Fibroblast of peridontal ligament (primary cell): ENCODE results near the gene ZC3H10.
"Not testable (repeated sequence)": the region's sequence is repeated elsewhere in the genome, so short reads cannot be mapped to it uniquely, and the experiment has no call there.

Experiments used
- DNase-seq: peaks from one replicate; pipeline ENCODE4 v3.0.0-alpha.2; 2010; ENCODE audit errors: extremely low read depth

The ZC3H10 gene, protein sequence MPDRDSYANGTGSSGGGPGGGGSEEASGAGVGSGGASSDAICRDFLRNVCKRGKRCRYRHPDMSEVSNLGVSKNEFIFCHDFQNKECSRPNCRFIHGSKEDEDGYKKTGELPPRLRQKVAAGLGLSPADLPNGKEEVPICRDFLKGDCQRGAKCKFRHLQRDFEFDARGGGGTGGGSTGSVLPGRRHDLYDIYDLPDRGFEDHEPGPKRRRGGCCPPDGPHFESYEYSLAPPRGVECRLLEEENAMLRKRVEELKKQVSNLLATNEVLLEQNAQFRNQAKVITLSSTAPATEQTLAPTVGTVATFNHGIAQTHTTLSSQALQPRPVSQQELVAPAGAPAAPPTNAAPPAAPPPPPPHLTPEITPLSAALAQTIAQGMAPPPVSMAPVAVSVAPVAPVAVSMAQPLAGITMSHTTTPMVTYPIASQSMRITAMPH

DNA sequence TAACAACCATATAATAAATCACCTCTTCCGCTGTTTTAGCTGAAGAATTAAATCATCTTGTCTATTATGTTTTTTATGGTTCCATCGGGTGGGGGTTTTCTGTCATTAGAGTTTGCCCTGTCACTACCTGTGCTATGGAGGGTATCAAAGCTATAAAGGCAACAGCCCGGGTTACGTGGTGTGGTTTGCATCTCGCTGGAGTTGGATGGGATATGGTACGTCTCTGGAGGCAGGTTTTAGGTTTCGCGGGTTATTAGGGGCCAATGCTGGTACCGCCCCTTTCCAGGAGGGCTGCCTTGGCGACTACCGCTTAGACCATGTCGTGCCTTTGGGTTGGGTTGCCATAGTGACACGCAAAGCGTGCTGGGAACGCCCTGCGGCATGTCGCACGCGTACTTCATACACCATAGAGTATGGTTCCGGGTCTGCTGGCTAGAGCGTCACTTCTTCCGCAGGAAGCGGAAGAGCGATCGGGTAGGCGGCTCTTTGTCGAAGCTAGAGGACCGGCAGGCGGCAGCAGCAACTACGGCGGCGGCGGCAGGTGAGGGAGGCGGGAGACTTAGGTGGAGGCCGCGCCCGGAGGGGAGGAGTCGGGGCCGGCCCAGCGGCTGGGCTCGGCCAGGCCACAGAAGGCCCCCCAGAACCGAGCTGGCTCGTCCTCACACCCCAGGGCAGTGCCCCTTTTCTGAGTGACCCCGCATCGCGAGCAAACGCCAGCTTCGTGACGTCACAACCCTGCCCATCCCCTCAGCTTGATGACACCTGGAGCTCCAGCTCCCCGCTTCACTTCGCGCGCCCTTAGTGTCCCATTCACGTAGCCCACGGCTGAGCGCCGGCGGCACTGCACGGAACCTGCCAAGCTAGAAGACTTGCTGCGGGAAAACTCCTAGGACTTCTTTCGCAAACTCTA lies at the start of gene ZC3H10:
TSS of gene ZC3H10 (plus strand) at position 489 of the 910 bp plus-strand sequence. CDS start 2,297 bp downstream, outside the sequence.
- DNase-seq = peak; percentile 99

DNA sequence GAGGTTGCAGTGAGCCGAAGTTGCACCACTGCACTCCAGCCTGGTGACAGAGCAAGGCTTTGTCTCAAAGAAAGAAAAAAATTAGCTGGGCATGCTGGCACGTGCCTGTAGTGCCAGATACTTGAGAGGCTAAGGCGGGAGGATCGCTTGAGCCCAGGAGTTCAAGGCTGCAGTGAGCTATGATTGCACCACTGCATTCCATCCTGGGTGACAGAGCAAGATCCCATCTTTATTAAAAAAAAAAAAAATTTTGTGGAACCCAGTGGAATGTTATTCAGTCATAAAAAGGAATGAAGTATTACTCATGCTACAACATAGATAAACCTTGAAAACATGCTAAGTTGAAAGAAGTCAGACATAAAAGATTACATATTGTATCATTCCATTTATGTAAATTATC lies 46.4 kb upstream of the ZC3H10 start:
- peak; percentile 26 for DNase-seq

DNA sequence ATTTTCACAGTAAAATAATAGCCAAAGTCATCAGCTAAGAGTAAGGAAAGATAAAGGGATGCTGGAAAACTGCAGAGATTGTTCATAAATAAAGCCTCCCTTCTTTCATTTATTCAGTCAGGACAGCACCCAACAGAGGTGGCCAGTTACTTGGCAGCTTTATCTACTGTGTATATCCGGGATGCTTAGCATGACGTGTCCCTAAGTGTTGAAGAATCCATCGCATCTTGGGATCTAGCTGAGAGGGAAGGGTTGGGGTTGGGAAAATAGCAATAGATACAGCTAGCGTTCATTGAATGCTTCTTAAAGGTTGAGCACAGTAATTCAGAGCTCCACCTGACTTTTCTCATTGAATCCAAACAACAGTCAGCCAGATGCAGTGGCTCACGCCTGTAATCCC lies 43.7 kb upstream of the ZC3H10 start:
- no peak for DNase-seq

DNA sequence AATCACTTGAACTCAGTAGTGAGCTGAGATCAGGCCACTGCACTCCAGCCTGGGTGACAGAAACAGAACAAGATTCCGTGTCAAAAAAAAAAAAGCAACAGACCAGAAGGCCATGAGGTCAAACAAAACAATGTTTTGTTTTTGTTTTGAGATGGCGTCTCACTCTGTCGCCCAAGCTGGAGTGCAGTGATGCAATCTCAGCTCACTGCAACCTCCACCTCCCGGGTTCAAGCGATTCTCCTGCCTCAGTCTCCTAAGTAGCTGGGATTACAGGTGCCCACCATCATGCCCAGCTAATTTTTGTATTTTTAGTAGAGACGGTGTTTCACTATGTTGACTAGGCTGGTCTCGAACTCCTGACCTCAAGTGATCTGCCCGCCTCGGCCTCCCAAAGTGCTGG lies 40.1 kb upstream of the ZC3H10 start:
- DNase-seq = not testable (repeated sequence)

DNA sequence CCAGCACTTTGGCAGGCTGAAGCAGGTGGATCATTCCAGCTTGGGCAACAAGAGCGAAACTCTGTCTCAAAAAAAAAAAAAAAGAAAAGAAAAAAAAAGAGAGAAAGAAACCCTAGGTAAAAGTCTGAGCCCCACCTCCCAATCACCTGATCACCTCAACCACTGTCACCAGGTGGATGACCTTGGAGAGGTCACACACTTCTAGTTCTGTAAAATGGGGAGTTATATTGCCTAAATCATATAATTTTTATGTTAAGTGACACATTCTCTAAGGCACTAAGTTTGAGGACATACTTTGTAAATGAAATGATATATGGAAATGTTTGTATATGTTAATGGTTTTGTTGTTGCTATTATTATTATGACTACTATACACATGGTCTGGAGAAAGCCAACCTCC lies 39.6 kb upstream of the ZC3H10 start:
- DNase-seq = no peak

GRCh38 chr12:56078931-56079722 lies 38.9 kb upstream of the ZC3H10 start:
- DNase-seq = peak; percentile 80

- DNase-seq = peak; percentile 65
Measured at GRCh38 chr12:56079723-56080555, 38.1 kb upstream of the ZC3H10 start, which contains the start of gene ERBB3. Gene ERBB3 (plus strand): TSS chr12:56080165. CDS start chr12:56080301, 136 bp downstream.

DNA sequence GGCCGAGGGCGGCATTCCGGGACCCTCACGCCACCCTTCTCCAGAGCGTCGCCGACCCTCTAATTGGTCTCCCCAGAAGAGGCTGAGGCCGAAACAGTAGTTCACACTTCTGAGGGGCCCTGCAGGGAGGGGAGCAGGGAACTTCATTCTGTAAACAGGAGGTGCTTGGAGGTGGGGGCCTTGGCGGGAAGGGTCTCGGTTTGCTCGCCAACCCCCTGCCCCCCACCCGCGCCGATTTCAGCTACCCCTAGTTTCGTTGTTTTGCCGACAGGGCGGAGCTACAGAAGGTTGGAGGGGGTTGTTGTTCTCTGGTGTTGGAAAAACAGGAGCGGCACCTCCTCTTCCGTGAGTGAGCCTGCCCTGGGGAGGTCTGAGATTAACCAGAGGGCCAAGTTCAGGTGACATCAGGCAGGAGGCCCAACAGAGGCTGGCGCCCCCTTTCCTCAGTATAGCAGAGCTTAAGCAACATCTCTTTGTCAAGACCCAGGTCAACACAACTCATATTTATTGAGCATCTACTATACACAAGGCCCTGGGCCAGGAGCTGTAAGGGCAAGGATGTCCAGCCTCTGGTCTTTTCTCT lies 37.4 kb upstream of the ZC3H10 start:
- no peak for DNase-seq

DNA sequence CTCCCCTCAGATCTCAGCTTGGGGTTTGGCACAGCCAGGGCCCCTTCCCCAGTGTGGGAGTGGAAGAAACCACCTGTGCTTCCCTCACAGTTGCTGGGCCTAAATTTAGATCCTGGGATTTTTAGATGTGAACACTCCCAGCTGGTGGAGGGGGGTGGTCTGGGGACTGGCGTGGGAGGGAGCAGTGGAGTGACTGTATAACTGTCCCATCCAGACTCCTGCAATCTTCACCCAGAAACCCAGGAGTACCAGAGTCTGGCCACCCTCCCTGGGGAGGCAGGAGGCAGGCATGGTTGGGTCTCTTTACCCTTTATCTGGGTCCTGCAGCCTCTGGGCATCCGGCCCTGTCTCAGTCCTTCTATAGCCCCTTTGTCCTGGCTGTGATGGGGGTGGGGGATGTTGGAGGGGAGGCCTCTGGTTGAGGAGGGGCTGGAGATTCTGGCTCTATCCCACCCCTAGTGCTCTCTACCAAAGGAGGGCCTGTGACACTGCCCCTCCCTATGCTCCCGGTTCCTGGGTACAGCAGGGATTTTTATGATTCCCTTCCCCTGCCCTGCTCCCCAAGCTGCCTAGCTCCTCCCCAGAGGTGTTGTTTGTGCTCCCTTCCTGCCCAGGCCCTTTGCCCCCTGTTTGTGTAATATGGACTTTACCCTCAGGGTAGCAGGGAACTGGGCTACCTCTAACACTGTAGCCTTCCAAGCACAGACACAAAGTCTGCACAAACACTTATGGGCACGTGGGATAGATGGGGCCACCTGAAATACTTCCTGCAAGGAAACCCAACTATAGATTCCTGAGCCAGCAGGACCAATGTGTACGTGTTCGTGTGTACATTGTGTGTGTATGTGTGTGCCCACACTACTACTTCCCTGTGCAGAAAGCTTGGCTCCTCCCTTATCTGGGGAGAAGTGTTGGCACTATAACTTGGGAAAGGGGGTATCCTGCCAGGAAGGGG lies 36.4 kb upstream of the ZC3H10 start:
- DNase-seq = no peak

- DNase-seq = no peak
Measured at GRCh38 chr12:56082382-56082781, 35.7 kb upstream of the ZC3H10 start.

DNA sequence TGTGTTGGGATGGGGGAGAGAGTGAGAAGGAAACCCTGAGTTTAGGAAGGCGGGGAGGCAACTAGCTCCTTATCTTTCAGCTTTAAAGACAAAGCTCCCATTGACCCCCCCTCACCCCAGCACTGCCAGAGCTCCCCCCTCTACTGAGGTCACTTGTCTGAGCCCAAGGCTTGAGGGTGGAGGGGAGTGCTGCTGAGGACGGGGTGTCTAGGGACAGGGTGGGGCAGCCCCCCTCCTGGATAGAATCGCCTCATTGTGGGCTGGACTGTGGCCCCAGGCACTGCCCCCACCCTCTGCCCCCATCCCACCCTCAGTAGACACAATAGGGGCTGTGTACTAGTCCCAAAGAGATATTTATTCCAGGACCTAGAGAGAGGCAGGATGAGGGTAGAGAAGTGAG lies 35.1 kb upstream of the ZC3H10 start:
- no peak for DNase-seq

- no peak for DNase-seq
Measured at GRCh38 chr12:56084958-56085543, 33.0 kb upstream of the ZC3H10 start.

- DNase-seq = no peak
Measured at GRCh38 chr12:56086096-56086495, 32.0 kb upstream of the ZC3H10 start.

- DNase-seq = no peak
Measured at GRCh38 chr12:56086608-56087007, 31.5 kb upstream of the ZC3H10 start.

GRCh38 chr12:56087220-56087619 lies 30.8 kb upstream of the ZC3H10 start:
- no peak for DNase-seq

DNA sequence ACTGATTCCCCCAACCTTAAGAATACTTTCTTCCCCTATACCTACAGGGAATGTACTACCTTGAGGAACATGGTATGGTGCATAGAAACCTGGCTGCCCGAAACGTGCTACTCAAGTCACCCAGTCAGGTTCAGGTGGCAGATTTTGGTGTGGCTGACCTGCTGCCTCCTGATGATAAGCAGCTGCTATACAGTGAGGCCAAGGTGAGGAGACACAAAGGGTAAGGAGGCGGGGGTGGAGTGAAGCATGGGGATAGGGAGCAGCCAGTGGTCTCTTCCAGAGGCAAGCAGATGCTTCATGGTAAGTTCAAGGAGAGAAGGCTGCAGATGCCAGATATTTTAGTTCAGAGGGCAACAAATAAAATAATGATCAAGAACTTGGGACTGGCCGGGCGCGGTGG lies 20.3 kb upstream of the ZC3H10 start:
- DNase-seq = no peak

- no peak for DNase-seq
Measured at GRCh38 chr12:56098592-56098991, 19.5 kb upstream of the ZC3H10 start.

DNA sequence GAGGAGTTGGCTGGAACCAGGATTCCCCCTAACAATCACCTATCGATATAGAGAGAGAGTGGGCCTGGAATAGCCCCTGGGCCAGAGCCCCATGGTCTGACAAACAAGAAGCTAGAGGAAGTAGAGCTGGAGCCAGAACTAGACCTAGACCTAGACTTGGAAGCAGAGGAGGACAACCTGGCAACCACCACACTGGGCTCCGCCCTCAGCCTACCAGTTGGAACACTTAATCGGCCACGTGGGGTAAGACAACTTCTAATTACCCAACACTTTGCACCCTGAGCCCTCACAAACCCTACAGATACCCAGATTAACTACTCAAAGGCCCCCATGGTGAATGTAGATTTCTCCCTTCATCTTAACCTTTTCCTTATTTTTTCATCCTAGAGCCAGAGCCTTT lies 18.3 kb upstream of the ZC3H10 start:
- no peak for DNase-seq

DNA sequence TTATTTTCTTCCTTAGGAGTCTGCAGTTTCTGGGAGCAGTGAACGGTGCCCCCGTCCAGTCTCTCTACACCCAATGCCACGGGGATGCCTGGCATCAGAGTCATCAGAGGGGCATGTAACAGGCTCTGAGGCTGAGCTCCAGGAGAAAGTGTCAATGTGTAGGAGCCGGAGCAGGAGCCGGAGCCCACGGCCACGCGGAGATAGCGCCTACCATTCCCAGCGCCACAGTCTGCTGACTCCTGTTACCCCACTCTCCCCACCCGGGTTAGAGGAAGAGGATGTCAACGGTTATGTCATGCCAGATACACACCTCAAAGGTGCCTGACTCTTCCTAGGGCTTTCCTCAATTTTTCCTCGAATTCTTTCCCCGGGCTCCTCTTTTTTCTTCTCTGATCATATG lies 17.0 kb upstream of the ZC3H10 start:
- DNase-seq = no peak
